Ovary (tissue), 3 donors: ENCODE measurements around the gene KDM4C.

Experiments used
- POLR2A ChIP-seq: fragments of 450-650 bp; IDR thresholded peaks from one replicate; pipeline ENCODE4 v1.6.1; 2017; ENCODE audit warnings: antibody characterized with exemption, mild to moderate bottlenecking, moderate library complexity
- TF ChIP-seq, protein P1 (sequence below), 3 donors: fragments of 450-650 bp in 2 of 3; fragments of 200-600 bp in 1 of 3; IDR thresholded peaks; one replicate each; pipeline versions ENCODE4 v1.5.1 to v1.8.0; 2016 to 2022; ENCODE audit warnings: antibody characterized with exemption in 3 of 3, mild to moderate bottlenecking in 1 of 3
- donor health status: DM: no; HTN: no; CAD: no.

DNA sequence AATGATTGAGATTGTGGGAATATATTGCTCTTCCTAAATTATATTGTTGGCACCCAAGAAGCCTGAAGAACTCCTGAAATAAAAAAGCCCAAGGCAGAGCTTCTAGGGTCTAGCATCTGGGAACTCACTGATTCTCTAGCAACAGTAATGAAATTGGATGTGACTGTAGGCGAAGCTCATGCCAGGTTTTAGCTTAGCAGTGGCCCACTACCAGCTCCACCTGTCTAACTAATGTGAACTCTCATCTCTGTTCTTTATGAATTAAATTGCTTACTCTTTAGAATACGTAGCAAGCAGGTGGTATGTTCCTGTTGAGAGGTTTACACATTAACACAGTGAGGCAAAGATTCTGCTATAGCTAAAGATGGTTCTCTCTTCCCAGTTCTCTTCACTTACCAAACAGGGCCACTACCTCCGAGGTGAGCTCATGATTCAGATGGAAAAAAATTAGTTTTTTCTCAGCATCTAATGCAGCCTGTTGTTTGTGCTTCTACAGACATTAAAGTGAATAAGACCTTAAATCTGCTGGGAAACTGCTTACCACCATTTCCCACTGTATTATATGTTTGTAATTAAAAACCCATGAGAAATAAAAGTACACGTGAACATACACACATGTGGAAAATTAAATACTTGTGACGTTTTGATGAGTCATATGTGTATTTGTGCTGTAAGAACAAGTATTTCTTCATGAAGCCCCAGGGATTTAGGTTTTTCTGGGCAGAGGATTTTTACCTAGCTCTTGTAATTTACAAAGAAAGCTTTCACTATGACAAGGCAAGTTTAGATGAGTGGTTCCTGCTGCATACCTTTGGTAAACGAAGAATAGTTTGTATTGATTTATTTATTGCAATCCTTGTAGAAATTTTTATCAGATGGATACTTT lies 360.1 kb downstream of the KDM4C start:
- TF ChIP-seq, protein P1, sequence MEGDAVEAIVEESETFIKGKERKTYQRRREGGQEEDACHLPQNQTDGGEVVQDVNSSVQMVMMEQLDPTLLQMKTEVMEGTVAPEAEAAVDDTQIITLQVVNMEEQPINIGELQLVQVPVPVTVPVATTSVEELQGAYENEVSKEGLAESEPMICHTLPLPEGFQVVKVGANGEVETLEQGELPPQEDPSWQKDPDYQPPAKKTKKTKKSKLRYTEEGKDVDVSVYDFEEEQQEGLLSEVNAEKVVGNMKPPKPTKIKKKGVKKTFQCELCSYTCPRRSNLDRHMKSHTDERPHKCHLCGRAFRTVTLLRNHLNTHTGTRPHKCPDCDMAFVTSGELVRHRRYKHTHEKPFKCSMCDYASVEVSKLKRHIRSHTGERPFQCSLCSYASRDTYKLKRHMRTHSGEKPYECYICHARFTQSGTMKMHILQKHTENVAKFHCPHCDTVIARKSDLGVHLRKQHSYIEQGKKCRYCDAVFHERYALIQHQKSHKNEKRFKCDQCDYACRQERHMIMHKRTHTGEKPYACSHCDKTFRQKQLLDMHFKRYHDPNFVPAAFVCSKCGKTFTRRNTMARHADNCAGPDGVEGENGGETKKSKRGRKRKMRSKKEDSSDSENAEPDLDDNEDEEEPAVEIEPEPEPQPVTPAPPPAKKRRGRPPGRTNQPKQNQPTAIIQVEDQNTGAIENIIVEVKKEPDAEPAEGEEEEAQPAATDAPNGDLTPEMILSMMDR (IDR thresholded peaks at IDR 0.05): no peak
- no peak for TF ChIP-seq POLR2A
